Naive B cell (primary cell): ENCODE measurements around the gene FBXL13. TPM values are rescaled to one million over a fixed set of nuclear protein-coding genes. Genes with fewer than 3 reads are reported as not detected.
"Not testable (repeated sequence)": the region's sequence is repeated elsewhere in the genome, so short reads cannot be mapped to it uniquely, and the experiment has no call there.

ENCODE experiments used
- ATAC-seq, 2 donors: fragments of 150-1000 bp; cut with Tn5 transposase; 2 replicates each; pipeline ENCODE4 v1.10.0; 2021; ENCODE audit warnings: low read depth in 2 of 2, mild to moderate bottlenecking in 2 of 2, moderate library complexity in 2 of 2
- DNase-seq: peaks from one replicate; pipeline ENCODE4 v3.0.0; 2022
- H3K27ac Mint-ChIP-seq, 6 donors: one replicate each; pipeline ENCODE4 v1.8.0; 2020 to 2022; ENCODE audit warnings: mild to moderate bottlenecking in 6 of 6, mixed read lengths in 6 of 6, moderate library complexity in 5 of 6, inconsistent platforms in 2 of 6
- H3K27me3 Mint-ChIP-seq, 3 donors: one replicate each; pipeline ENCODE4 v1.8.0; 2021 to 2022; ENCODE audit warnings: mixed read lengths in 3 of 3, mild to moderate bottlenecking in 1 of 3
- H3K36me3 Mint-ChIP-seq, 2 donors: one replicate each; pipeline ENCODE4 v1.8.0; 2020 to 2022; ENCODE audit warnings: mixed read lengths in 2 of 2, inconsistent platforms in 1 of 2, mild to moderate bottlenecking in 1 of 2
- H3K4me1 Mint-ChIP-seq, 3 donors: one replicate each; pipeline ENCODE4 v1.8.0; 2020 to 2022; ENCODE audit warnings: mixed read lengths in 3 of 3, inconsistent platforms in 1 of 3, mild to moderate bottlenecking in 1 of 3, moderate library complexity in 1 of 3
- H3K4me3 Mint-ChIP-seq, 8 donors: one replicate each; pipeline ENCODE4 v1.8.0; 2020 to 2022; ENCODE audit warnings: mild to moderate bottlenecking in 8 of 8, mixed read lengths in 8 of 8, moderate library complexity in 8 of 8, inconsistent platforms in 2 of 8
- H3K9me3 Mint-ChIP-seq, 7 donors: one replicate each; pipeline ENCODE4 v1.8.0; 2020 to 2022; ENCODE audit warnings: mixed read lengths in 7 of 7, mild to moderate bottlenecking in 5 of 7, inconsistent platforms in 2 of 7, moderate library complexity in 1 of 7
- polyA plus RNA-seq, 6 donors: library from polyadenylated mRNA; unstranded; fragments of 300-500 nt; fragmentation: Illumina TruSeq; gene quantifications; one replicate each; pipeline ENCODE4 v1.2.3, GENCODE V29; 2021; ENCODE audit warnings: low read depth in 6 of 6

Gene FBXL13
- polyA plus RNA-seq, 6 donors from 2014 or later: 0.45 to 1.8 (median 0.72) TPM; not detected in 1

DNA sequence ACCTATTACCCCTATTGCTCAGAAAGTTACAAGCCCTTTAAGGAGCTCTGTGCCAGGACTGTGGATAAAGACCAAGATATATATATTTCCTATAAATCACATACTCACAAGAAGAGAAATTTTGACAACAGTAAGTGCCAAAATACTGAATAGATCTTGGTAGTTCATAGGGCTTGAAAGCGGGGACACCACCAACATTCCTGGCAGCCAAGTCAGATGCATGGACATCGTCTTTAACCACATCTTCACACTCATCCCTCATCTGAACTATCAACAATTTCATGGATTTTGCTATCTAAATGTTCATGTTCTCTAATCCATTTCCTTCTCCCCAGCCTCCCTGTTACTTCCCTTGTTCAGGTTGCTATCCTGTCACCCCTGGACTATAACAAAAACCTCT lies 229.2 kb downstream of the FBXL13 start:
- Mint-ChIP-seq H3K27ac (no peak overlapping the region), H3K4me3 (no peak overlapping the region), H3K4me1 (no peaks in the 10 kb centered on the region), H3K27me3 (no peaks in the 10 kb centered on the region), H3K9me3 (no peaks in the 10 kb centered on the region), H3K36me3 (no peaks in the 10 kb centered on the region)
- ATAC-seq: no peak
- DNase-seq: no peak

GRCh38 chr7:102843850-102844249 lies 230.7 kb downstream of the FBXL13 start:
- Mint-ChIP-seq H3K4me1 (no peaks in the 10 kb centered on the region), H3K27ac (no peak overlapping the region), H3K9me3 (no peaks in the 10 kb centered on the region), H3K4me3 (no peak overlapping the region), H3K36me3 (no peaks in the 10 kb centered on the region), H3K27me3 (no peaks in the 10 kb centered on the region)
- ATAC-seq (no peak), DNase-seq (no peak)

DNA sequence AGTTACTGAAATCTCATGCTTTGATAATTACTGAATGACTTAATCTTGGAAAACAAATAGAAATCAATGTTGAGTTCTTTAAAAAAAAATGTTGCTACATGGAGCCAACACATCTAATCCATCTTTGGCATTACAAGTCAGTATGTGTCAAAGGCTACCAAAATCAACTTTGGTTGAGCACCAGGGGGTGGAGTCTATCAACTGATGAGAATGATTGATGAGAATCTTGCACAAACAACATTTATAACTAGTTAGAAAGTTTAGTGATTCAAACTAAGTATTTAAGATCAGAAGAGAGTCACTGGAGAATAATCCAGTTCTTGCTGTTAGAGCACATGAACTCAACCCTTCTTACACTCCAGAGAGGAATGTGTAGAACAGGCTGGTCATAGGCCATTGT lies 232.3 kb downstream of the FBXL13 start:
- ATAC-seq (no peak), DNase-seq (no peak)
- Mint-ChIP-seq H3K9me3 (no peaks in the 10 kb centered on the region), H3K4me1 (no peaks in the 10 kb centered on the region), H3K27me3 (no peaks in the 10 kb centered on the region), H3K4me3 (no peak overlapping the region), H3K27ac (no peak overlapping the region), H3K36me3 (no peaks in the 10 kb centered on the region)

DNA sequence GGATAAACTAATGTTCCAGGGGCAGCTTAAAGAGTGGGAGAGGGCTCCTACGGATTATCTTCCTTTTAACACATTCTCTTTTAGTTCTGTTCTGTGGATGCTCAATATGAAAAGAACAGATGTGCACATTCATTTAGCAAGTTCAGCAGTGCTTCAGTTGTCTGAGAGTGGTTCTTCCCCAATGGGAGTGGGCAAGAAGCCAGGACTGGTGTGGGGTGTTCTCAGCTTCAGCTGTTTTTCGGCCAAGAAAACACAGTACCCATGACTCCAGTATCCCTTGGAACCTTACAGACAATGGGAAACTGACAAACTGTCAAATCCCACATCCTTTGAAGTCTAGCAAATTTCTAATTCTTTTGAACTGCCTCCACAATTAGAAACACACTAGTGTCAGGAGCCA lies 233.3 kb downstream of the FBXL13 start:
- Mint-ChIP-seq H3K9me3 (no peaks in the 10 kb centered on the region), H3K4me1 (no peaks in the 10 kb centered on the region), H3K36me3 (peaks cover 0 to 7% of the 10 kb centered on the region in 2 donors), H3K27ac (peak overlapping the region in 1 of 6 donors; percentile 41), H3K4me3 (no peak overlapping the region), H3K27me3 (no peaks in the 10 kb centered on the region)
- DNase-seq: no peak
- no peak for ATAC-seq

DNA sequence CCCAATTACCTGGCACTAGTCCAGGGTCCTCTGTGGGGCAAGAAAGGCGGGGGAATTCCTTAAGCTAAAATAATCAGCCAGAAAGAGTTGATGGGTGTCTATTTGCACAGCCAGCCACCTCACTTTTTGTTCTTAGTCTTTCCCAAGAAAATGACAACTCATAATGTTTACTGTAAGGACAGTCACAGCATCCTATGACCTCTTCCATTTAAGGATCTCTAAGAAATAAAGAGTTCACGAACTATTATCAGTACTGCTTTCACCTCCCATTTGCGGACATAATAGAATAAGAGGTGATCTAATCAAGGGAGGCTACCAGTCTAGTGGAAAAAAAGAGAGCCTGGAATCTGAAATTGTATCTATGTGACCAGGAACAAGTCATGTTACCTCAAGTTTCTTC lies 234.2 kb downstream of the FBXL13 start:
- Mint-ChIP-seq H3K4me3 (no peak overlapping the region), H3K27ac (no peak overlapping the region), H3K36me3 (peaks cover 0 to 11% of the 10 kb centered on the region in 2 donors), H3K4me1 (no peaks in the 10 kb centered on the region), H3K27me3 (no peaks in the 10 kb centered on the region), H3K9me3 (no peaks in the 10 kb centered on the region)
- DNase-seq (no peak), ATAC-seq (no peak)

GRCh38 chr7:102838572-102839101 lies 236.0 kb downstream of the FBXL13 start:
- H3K27ac Mint-ChIP-seq, H3K27me3 Mint-ChIP-seq, H3K4me1 Mint-ChIP-seq, H3K9me3 Mint-ChIP-seq, DNase-seq, ATAC-seq, H3K4me3 Mint-ChIP-seq: not testable (repeated sequence)
- H3K36me3 Mint-ChIP-seq: peaks cover 0 to 11% of the 10 kb centered on the region in 2 donors

- H3K4me1 Mint-ChIP-seq: no peaks in the 10 kb centered on the region
- no peak overlapping the region for H3K27ac Mint-ChIP-seq
- DNase-seq: no peak
- no peak overlapping the region for H3K4me3 Mint-ChIP-seq
- no peaks in the 10 kb centered on the region for H3K27me3 Mint-ChIP-seq
- ATAC-seq: no peak
- peaks cover 0 to 11% of the 10 kb centered on the region in 2 donors for H3K36me3 Mint-ChIP-seq
- no peaks in the 10 kb centered on the region for H3K9me3 Mint-ChIP-seq
These were observed 236.8 kb downstream of the FBXL13 start for GRCh38 chr7:102837802-102838201.

DNA sequence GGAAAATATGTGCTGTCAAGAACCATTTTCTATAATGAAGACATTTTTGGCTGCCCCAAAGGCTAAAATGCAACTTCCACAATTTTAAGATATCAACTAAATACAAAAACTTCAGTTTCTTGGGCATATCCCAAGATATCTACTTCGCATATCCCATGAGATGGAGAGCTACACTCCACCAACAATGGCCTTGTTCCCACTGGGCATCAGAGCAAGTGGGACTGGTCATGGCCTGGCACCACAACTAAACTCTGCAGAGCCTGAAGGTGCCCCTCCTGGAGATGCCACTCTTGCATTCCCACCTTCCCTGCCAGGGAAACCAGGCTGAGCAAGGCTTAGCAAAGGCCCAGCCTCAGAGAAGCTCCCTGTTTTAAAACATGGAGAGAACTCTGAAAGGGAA lies 237.6 kb downstream of the FBXL13 start:
- Mint-ChIP-seq H3K9me3 (no peaks in the 10 kb centered on the region), H3K27me3 (no peaks in the 10 kb centered on the region)
- no peak for ATAC-seq

DNA sequence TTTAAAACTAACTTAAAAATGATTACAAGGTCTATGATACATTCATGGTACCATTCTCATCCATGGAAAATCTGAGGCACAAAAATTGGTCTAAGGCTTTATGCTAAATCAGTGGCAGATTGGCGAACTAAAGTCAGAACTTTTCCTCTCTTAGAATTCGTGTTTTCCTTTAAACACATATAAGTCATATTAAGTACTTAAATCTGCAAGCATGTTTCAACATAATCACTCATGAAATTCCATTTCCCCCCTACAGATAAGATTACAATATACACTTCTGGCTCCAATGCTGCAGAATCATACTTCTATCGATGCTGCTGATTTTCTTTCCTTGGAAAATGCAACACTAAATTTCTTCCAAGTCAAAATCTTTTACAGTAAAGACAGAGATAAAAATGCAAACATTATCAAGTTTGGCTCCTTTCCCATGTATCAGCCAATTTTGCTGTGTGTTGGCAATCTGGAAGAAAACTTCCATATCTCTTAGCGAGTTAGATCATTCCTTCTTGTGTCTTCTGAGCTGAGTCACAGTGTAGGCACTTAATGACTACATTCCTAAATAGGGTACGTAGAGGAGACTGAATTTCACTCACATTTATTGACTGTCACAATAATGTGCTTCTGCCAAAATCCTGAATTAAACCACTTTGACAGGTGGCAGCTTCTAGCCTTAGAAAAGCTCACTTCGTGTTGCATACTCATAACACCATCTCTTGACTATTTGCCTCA lies 238.2 kb downstream of the FBXL13 start:
- Mint-ChIP-seq H3K4me3 (no peak overlapping the region), H3K27me3 (no peaks in the 10 kb centered on the region), H3K9me3 (no peaks in the 10 kb centered on the region), H3K27ac (no peak overlapping the region), H3K36me3 (peaks cover 0 to 18% of the 10 kb centered on the region in 2 donors), H3K4me1 (no peaks in the 10 kb centered on the region)
- no peak for DNase-seq
- ATAC-seq: no peak

More for the DNA sequence above, 237.6 kb downstream of the FBXL13 start:
- Mint-ChIP-seq H3K27ac (no peak overlapping the region), H3K36me3 (peaks cover 0 to 13% of the 10 kb centered on the region in 2 donors), H3K4me3 (no peak overlapping the region), H3K4me1 (no peaks in the 10 kb centered on the region)
- DNase-seq: no peak

DNA sequence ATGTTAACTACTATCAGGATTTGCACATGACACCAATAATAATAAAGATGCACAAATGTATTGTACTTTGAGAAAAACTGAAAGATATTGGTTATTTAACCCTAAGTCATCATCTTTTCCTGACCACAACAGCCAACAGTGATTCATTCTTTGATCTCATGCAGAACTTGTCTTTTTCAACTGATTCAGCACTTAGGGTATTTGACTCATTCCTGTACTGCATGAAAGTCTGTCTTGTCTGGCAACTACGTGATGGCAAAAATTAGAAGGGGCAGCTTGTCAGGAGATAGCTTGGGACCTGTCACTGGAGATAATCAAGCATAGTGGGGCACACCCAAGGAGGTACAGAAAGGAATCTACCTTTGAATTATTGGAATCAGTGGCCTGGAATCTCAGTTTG lies 239.6 kb downstream of the FBXL13 start:
- Mint-ChIP-seq H3K4me3 (no peak overlapping the region), H3K9me3 (no peaks in the 10 kb centered on the region), H3K4me1 (no peaks in the 10 kb centered on the region), H3K27ac (no peak overlapping the region), H3K36me3 (peaks cover 3 to 24% of the 10 kb centered on the region in 2 donors), H3K27me3 (no peaks in the 10 kb centered on the region)
- ATAC-seq (no peak), DNase-seq (no peak)

- H3K4me3 Mint-ChIP-seq: no peak overlapping the region
- no peak for ATAC-seq
- peaks cover 8 to 25% of the 10 kb centered on the region in 2 donors for H3K36me3 Mint-ChIP-seq
These were observed 240.1 kb downstream of the FBXL13 start for GRCh38 chr7:102834466-102834865.

DNA sequence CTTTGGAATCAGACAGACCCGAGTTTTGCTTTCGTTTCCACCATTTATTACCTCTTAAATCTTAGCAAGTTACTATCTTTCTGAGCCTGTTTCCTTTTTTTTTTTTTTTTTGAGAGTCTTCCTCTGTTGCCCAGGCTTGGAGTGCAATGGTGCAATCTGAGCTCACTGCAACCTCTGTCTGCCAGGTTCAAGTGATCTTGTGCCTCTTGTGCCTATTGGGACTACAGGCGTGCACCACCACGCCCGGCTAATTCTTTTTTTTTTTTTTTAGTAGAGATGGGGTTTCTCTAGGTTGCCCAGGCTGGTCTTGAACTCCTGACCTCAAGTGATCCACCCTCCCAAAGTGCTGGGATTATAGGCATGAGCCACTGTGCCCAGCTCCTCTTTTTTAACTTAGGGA lies 241.3 kb downstream of the FBXL13 start:
- DNase-seq (no peak), ATAC-seq (no peak)
- Mint-ChIP-seq H3K9me3 (no peaks in the 10 kb centered on the region), H3K4me3 (no peak overlapping the region), H3K4me1 (no peaks in the 10 kb centered on the region), H3K36me3 (peaks cover 8 to 29% of the 10 kb centered on the region in 2 donors), H3K27me3 (no peaks in the 10 kb centered on the region), H3K27ac (peak overlapping the region in 1 of 6 donors; percentile 36)

More at GRCh38 chr7:102834466-102834865, 240.1 kb downstream of the FBXL13 start:
- H3K9me3 Mint-ChIP-seq: no peaks in the 10 kb centered on the region
- H3K27ac Mint-ChIP-seq: no peak overlapping the region
- H3K4me1 Mint-ChIP-seq: no peaks in the 10 kb centered on the region
- DNase-seq: no peak
- H3K27me3 Mint-ChIP-seq: no peaks in the 10 kb centered on the region

- Mint-ChIP-seq H3K4me1 (no peaks in the 10 kb centered on the region), H3K36me3 (peaks cover 8 to 29% of the 10 kb centered on the region in 2 donors), H3K27me3 (no peaks in the 10 kb centered on the region), H3K27ac (no peak overlapping the region), H3K4me3 (no peak overlapping the region), H3K9me3 (peaks cover 0 to 1% (median 0%) of the 10 kb centered on the region in 7 donors)
- ATAC-seq (no peak), DNase-seq (no peak)
These were observed 241.9 kb downstream of the FBXL13 start for GRCh38 chr7:102832674-102833073.

GRCh38 chr7:102830197-102830596 lies 244.4 kb downstream of the FBXL13 start:
- ATAC-seq: no peak
- Mint-ChIP-seq H3K4me3 (no peak overlapping the region), H3K4me1 (no peaks in the 10 kb centered on the region), H3K9me3 (peaks cover 0 to 2% (median 0%) of the 10 kb centered on the region in 7 donors), H3K27ac (no peak overlapping the region), H3K36me3 (peaks cover 8 to 24% of the 10 kb centered on the region in 2 donors), H3K27me3 (no peaks in the 10 kb centered on the region)
- no peak for DNase-seq
